GM18870 (cell line): ENCODE data around the gene EDEM2.
"Not testable (repeated sequence)": the region's sequence is repeated elsewhere in the genome, so short reads cannot be mapped to it uniquely, and the experiment has no call there.

Source experiments
- ATAC-seq: cut with Tn5 transposase; IDR thresholded peaks from one replicate; pipeline ENCODE4 v1.9.1; 2021; ENCODE audit warnings: moderate library complexity; ENCODE audit not compliant: unreplicated experiment

Gene EDEM2, protein sequence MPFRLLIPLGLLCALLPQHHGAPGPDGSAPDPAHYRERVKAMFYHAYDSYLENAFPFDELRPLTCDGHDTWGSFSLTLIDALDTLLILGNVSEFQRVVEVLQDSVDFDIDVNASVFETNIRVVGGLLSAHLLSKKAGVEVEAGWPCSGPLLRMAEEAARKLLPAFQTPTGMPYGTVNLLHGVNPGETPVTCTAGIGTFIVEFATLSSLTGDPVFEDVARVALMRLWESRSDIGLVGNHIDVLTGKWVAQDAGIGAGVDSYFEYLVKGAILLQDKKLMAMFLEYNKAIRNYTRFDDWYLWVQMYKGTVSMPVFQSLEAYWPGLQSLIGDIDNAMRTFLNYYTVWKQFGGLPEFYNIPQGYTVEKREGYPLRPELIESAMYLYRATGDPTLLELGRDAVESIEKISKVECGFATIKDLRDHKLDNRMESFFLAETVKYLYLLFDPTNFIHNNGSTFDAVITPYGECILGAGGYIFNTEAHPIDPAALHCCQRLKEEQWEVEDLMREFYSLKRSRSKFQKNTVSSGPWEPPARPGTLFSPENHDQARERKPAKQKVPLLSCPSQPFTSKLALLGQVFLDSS

DNA sequence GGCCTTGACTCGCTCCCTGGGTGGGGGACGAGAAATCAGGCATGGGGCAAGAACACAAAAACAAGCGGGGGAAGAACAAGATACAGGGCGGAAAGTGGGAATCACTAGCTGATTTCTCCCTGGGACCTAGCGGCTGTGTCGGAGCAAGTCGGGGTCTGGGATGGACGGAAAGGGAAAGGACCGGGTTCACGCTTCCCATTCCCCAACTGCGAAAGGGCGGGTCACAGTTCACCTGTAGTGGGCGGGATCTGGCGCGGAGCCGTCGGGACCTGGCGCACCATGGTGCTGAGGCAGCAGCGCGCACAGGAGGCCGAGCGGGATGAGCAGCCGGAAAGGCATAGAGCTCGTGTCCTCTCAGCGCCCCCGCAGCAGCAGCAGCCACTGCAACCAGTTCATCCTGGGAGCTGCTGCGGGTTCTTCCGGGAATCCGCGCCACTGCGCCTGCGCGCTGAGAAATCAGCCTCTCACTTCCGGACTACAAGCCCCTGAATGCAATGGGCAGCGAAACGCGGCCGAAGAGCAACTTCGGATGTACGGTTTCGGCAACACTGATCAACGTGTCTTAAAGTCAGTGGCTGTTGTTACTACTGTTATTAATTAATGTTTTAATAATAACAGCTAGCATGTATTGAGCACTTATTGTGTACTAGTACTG lies at the start of gene EDEM2:
Gene EDEM2 (minus strand): TSS at position 417 of the 655 bp plus-strand sequence. CDS start 78 bp downstream, at position 339.
- peak; percentile 74 for ATAC-seq

DNA sequence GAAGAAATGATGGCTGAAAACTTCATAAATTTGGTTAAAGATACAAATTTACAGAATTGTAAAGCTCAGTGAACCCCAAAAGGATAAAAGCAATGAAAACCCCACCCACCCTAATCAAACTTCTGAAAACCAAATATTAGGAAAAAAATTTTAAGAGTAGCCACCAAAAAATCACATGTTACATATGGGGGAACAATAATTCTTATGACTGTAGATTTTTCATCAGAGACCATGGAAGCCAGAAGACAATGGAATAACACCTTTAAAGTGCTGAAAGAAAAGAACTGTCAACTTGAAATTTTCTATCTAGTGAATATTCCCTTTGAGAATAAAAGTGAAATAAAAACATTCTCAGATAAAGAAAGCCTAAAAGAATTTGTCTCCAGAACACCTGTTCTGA lies 49.2 kb upstream of the EDEM2 start:
- ATAC-seq, result no peak

DNA sequence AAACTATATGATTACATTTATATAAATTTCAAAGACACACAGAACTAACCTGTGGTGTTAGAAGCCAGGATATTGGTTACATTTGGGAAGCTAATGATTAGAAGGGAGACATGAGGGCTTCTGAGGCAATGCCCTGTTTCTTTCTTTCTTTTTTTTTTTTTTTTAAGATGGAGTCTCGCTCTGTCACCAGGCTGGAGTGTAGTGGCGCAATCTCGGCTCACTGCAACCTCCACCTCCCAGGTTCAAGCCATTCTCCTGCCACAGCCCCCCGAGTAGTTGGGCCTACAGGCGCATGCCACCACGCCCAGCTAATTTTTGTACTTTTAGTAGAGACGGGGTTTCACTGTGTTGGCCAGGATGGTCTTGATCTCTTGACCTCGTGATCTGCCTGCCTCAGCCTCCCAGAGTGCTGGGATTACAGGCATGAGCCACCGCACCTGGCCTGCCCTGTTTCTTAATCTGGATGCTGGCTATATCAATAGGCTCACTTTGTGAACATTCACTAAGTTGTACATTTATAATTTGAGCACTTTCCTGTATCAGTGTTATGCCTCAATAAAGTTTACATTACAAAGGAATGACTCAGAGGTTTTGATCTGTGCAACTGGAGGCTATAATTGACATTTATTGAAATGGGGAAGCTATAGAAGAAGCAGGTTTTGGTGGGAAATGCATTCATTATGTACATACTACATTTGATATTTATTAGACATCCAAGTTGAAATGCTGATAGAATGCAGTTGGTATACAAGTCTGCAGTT lies 46.1 kb upstream of the EDEM2 start:
- ATAC-seq, result not testable (repeated sequence)

DNA sequence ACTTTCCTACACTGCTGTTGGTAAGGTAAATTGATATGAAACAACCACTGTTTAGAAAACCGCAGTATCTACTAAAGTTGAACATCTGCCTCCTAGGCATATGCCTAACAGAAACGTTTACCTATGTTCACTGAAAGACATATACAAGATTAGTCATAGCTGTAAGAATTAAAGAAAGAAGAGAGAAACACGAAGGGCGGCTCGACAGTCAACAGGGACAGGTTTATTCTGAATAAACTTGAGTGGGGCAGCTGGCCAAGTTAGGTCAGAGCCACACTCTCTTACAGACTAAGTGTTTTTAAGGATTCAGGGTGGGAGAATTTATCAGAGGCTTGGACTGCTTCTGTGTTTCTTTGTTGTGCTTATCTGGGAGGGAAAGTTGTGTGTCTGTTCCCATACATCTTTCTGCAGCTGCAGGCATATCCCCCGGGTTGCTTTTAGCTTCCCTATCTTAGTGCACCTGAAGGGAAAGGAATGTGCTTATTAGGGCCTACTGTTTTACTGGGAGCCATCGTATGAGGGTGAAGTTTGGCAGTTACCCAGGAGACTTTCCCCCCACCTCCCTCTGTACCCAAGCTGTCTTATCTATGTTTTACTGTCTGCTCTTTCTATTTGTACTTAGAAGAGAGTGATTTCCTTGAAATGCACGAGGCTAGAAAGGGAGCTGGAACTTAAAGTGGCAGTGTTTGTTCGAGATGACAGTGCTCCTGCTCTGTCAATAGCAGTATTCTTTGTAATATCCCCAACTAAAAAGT lies 45.2 kb upstream of the EDEM2 start:
- no peak for ATAC-seq

DNA sequence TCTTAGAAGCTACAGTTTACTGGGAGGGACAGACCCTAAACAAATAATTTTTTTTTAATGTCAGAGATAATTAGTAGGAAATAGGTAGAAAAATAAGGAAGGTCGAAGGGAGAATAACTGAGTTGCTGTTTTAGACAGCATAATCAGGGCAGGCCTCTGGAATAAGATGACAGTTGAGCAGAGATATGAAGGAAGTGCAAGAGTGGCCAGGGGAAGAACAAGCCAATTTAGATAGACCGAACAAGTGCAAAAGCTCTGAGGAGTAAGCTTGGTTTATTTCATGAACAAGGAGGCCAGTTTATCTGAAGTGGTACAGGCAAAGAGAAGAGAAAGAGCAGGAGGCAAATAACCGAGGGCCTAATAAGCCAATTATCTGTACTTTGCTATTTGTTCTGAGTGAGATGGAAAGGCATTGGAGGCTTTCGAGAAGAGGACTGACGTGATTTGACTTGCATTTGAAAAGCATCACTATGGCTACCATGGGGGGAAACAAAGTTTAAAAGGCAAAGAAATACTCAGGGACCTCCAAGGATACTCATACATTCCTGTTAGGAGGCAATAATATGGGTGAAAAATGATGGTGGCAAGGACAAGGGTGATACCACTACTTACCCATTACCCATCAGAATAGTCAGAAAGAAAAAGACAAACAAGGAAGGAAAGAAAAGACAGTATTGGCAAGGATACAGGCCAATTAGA lies 44.4 kb upstream of the EDEM2 start:
- no peak for ATAC-seq

DNA sequence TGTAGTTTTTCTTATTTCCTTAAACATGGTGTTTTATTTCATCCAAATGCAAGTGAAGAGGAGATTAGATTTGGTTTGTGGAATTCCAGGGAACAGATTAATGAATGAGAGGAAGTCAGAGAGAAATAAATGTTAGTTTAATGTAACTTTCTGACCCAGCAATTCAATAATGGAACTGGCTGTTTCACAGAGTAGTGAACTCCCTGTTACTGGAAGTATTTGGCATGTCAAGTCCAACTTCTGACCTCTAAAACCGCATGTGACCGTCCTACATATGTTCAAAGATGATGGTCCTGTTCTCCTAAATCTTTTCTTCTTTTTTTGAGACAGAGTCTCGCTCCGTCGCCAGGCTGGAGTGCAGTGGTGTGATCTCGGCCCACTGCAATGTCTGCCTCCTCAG lies 43.4 kb upstream of the EDEM2 start:
- no peak for ATAC-seq

DNA sequence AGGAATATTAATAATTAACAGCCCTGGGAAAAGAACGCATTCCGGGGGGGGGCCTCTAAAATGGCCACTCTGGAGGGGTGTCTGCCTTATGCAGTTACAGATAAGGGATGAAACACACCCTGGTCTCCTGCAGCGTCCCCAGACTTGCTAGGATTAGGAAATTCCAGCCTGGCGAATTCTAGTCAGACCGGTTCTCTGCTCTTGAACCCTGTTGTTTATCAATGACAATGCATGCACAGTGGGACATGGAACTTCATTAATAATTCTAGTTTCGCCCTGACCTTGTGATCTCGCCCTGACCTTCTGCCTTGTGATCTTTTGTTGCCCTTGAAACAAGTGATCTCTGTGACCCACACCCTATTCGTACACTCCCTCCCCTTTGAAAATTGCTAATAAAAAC lies 42.1 kb upstream of the EDEM2 start:
- ATAC-seq, result not testable (repeated sequence)

DNA sequence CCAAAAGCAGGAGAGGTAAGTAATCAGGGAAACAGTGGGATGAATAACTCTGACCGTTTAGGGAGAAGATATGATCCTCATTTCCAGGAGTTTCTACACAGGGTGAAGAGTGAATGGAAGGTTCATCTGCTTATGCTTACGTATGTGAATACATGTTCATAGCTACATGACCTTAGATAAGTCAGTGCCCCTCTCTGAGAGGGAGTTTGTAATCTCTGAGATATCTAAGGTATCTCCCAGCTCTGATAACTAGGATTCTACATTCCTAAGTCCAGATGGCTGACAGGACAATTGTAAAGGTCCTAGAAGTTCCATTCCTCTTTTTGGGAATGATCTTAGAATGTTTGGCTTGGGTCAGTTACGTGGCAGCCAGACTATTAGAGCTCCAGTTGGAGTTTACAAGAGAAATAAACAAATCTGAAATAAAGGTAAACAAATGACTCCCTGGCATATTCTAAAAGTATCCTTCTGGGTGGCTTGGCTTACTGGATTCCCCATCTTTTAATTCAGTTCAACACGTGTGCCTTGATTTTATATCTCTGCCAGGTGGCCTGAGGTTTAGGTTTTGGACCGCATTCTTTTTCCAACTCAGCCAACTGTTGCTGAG lies 40.6 kb upstream of the EDEM2 start:
- ATAC-seq, result no peak

DNA sequence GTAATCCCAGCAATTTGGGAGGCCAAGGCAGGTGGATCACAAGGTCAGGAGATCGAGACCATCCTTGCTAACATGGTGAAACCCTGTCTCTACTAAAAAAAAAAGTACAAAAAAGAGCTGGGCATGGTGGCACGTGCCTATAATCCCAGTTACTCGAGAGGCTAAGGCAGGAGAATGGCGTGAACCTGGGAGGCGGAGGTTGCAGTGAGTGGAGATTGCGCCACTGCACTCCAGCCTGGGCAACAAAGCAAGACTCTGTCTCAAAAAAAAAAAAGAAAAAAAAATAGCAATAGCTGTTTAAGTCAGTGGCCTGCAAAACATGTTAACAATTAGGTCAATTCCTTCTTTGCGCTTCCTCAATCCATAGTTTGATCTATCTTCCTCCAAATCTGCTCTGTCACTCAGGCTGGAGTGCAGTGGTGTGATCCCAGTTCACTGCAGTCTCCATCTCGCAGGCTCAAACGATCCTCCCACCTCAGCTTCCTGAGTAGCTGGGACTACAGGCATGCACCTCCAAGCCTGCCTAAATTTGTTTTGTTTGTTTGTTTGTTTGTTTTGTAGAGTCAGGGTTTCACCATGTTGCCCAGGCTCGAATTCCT lies 39.7 kb upstream of the EDEM2 start:
- ATAC-seq, result not testable (repeated sequence)

DNA sequence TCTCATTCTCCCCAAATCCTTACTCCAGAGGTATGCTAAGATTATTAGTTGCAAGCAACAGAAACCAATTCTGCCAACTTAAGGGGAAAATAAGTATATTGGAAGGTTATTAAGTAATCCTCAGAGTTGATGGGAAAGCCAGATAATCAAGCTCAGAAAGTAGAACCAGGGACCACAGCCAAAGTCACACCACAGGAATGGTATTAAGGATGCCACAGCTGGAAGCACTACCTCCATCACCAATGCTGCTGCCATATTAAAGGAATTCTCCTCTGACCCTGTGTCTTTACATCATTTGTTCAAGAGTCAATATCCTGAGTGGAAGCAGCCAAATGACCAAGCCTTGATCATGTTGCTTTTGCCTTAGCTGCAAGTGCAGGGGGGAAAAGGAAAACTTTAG lies 34.6 kb upstream of the EDEM2 start:
- no peak for ATAC-seq

DNA sequence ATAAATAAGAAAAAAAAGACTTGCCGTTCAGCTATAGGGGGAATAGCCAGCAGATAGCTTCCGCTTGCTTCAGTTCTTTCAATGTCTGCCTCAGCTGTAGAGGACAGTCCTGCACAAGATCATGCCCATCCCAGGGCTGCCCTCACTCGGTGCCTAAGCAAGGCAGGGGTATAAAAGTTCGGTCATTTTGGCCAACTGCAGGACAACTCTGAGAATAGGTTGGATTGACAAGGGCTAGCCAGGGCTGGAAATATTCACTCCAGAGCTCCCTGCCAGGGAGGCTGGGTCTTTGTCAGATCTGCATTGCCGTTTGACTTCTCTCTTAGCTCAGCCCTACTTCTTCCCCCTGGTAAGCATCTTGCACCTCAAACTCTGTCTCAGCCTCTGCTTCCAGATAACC lies 33.1 kb upstream of the EDEM2 start:
- no peak for ATAC-seq

DNA sequence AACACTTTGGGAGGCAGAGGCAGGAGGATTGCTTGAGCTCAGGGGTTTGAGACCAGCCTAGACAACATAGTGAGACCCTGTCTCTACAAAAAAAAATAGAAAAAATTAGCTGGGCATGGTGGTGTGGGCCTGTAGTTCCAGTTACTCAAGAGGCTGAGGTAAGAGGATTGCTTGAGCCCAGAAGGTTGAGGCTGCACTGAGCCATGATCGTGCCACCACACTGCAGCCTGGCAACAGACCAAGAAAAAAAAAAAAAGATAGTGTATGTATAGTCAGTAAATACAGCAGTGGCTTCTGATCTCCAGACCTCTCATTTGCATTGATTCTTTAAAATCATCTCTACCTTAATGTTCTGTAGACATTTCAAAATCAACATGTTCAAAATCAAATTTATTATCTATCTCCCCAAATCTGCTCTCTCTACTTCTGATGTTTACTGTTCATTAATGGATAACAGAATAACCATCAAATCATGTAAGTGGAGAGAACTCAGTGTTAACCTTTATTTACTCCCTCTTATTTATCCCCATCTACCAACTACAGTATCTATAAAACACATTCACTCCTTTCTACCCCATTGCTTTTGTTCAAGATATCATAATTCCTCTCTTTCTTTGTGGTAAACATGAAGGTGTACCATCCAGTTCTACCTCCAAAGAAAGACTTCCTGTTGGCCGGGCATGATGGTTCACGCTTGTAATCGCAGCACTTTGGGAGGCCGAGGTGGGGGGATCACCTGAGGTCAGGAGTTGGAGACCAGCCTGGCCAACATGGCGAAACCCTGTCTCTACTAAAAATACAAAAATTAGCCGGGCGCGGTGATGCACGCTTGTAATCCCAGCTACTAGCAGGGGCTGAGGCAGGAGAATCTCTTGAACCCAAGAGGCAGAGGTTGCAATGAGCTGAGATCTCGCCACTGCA lies 32.4 kb upstream of the EDEM2 start:
- ATAC-seq, result no peak

DNA sequence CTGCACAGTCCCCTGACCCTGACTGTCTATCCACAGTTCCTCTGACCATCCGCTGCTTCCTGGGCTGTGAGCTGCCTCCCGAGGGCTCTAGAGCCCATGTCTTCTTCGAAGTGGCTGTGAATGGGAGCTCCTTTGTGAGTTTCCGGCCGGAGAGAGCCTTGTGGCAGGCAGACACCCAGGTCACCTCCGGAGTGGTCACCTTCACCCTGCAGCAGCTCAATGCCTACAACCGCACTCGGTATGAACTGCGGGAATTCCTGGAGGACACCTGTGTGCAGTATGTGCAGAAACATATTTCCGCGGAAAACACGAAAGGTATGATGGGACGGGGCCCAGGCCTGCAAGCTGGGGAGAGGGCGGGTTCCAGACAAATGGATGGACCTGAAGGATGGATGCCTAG lies 29.0 kb upstream of the EDEM2 start:
- ATAC-seq, result no peak

DNA sequence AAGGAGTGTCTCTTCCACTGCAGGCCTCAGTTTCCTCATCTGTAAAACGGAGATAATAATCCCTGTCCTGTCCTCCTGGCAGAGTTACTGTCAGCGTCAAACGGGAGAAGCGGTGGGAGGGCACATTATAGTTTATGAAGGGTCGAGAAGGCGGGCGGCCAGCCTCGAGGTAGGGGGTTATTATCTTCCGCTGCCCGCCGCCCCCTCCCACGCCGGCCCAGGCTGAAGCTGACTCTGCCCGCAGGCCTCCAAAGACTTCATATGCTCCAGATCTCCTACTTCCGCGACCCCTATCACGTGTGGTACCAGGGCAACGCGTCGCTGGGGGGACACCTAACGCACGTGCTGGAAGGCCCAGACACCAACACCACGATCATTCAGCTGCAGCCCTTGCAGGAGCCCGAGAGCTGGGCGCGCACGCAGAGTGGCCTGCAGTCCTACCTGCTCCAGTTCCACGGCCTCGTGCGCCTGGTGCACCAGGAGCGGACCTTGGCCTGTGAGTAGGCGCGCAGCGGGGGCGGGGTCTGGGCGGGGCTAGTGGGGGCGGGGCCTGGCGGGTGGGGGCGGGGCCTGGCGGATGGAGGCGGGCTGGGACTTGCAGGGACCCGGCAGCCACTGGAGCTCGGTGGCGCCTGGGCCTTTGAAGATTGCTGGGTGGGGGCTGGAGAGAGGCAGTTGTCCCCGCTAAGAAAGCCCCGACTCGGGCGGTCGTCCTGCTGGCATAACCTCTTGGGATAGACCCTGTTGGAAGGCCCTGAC lies 27.5 kb upstream of the EDEM2 start:
- no peak for ATAC-seq

DNA sequence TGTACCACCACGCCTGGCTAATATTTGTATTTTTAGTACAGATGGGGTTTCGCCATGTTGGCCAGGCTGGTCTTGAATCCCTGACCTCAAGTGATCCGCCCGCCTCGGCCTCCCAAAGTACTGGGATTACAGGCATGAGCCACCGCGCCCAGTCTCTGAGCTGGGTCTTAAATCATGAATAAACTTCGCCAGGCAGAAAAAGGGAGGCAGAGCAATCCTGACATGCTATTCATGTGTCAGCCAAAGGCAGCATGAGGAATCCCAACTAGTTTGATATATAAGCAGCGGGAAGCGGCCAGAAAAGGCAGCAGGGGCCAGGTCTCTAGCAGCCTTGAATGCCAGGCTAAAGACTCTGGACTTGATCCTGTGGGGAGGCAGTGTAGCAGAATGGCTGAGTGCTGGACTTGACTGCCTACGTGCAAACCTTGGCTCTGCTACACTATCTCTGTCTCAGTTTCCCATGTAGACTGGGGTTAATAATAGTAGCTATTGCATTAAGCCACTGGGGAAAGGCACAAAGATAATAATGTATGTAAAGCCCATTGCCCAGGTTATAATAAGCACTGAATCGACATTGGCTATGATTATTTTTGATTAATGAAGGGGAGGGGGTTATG lies 26.5 kb upstream of the EDEM2 start:
- no peak for ATAC-seq

DNA sequence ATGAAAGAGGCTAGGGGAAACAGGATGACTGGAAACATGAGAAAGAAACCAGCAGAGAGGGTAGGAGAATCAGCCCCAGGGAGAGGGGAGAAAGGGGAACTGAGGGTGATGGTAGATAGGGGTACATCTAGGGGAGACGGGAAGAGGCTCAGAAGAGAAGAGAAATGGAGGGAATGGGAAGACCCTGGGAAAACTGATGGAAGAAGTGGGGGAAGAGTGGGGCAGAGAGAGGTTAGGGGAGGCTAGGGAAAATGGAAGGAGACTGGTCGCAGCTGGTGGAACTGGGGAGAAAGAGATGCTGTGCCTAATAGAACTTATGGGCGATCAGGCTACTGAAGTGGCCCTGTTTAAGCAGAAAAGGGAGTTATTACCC lies 25.3 kb upstream of the EDEM2 start:
- ATAC-seq, result no peak
